NCI-H2227 (cell line): ENCODE measurements around the gene KCNK3.

Source experiments
- DNase-seq: peaks from one replicate; lab custom pipeline; 2025; ENCODE audit not compliant: unreplicated experiment; lab: John Stamatoyannopoulos, UW

The KCNK3 gene

GRCh38 chr2:26687801-26688200 is 4.7 kb upstream of the KCNK3 start:
- DNase-seq: no peak

- DNase-seq: no peak
These were observed 1.4 kb upstream of the KCNK3 start for GRCh38 chr2:26691161-26691560.

GRCh38 chr2:26691881-26692278 is 642 bp upstream of the KCNK3 start:
- no peak for DNase-seq

GRCh38 chr2:26692897-26693849 is 651 bp downstream of the KCNK3 start:
- peak; percentile 83 for DNase-seq

- DNase-seq: no peak
These were observed 1.5 kb downstream of the KCNK3 start for GRCh38 chr2:26694001-26694400.

- DNase-seq: no peak
These were observed 3.9 kb downstream of the KCNK3 start for GRCh38 chr2:26696351-26696816.

- no peak for DNase-seq
These were observed 4.9 kb downstream of the KCNK3 start for GRCh38 chr2:26697425-26697824.

GRCh38 chr2:26699295-26699694 is 6.8 kb downstream of the KCNK3 start:
- no peak for DNase-seq

- DNase-seq: no peak
These were observed 7.6 kb downstream of the KCNK3 start for GRCh38 chr2:26700078-26700477.

- no peak for DNase-seq
These were observed 9.1 kb downstream of the KCNK3 start for GRCh38 chr2:26701596-26701995.

- DNase-seq: no peak
These were observed 9.5 kb downstream of the KCNK3 start for GRCh38 chr2:26702025-26702424.

GRCh38 chr2:26704441-26704977 is 12.0 kb downstream of the KCNK3 start:
- no peak for DNase-seq

- no peak for DNase-seq
These were observed 12.6 kb downstream of the KCNK3 start for GRCh38 chr2:26705126-26705525.

- DNase-seq: no peak
These were observed 13.6 kb downstream of the KCNK3 start for GRCh38 chr2:26706093-26706492.

- no peak for DNase-seq
These were observed 14.3 kb downstream of the KCNK3 start for GRCh38 chr2:26706616-26707473.

GRCh38 chr2:26707747-26708146 is 15.2 kb downstream of the KCNK3 start:
- DNase-seq: no peak

- DNase-seq: no peak
These were observed 15.9 kb downstream of the KCNK3 start for GRCh38 chr2:26708457-26708856.

- DNase-seq: no peak
These were observed 17.0 kb downstream of the KCNK3 start for GRCh38 chr2:26709323-26710110.

GRCh38 chr2:26710145-26710544 is 17.6 kb downstream of the KCNK3 start:
- DNase-seq: no peak

- DNase-seq: no peak
These were observed 18.4 kb downstream of the KCNK3 start for GRCh38 chr2:26710743-26711456.
